Endothelial cell of coronary artery (primary cell): ENCODE results near the gene ATP12A. TPM values are rescaled to one million over a fixed set of nuclear protein-coding genes. Genes with fewer than 3 reads are reported as not detected.

Experiments used
- total RNA-seq: library from RNA; depleted of rRNA; stranded (reverse); fragments of >200 nt; gene quantifications from 2 replicates; pipeline ENCODE4 v1.2.3, GENCODE V29; 2014

Gene ATP12A
- total RNA-seq = not detected in 2 replicates

GRCh38 chr13:24680258-24680920 lies at the start of gene ATP12A:
ATP12A (plus strand) TSS chr13:24680408; CDS start chr13:24680744, 336 bp downstream.

Other genes with a start within 250 kb of the ATP12A start
- 40.4 and 58.1 TPM in 2 replicates for gene PARP4, start 167.6 kb upstream of the ATP12A start, total RNA-seq
- 0.28 TPM in 1 of 2 replicates, not detected in the other for gene RNF17, start 83.8 kb downstream of the ATP12A start, total RNA-seq